Neural cell (in vitro differentiated cells): ENCODE measurements around the gene CREB3L2. TPM values are rescaled to one million over a fixed set of nuclear protein-coding genes. Genes with fewer than 3 reads are reported as not detected.

ENCODE experiments used
- H2AFZ ChIP-seq: fragments of 200-600, 300-800 bp; sonication (generic), shearing (Covaris generic); 2 replicates; pipeline ENCODE4 v1.6.0; 2014; ENCODE audit warnings: low read depth, mild to moderate bottlenecking, antibody characterized with exemption, low read length, moderate library complexity
- H3F3A ChIP-seq: fragments of 200-600 bp; shearing (Covaris generic); 2 replicates; pipeline ENCODE4 v1.6.1; 2016; ENCODE audit warnings: mild to moderate bottlenecking, moderate library complexity, mixed read lengths, antibody characterized with exemption, low read length; ENCODE audit not compliant: insufficient read depth, poor library complexity, severe bottlenecking
- H3K27ac ChIP-seq: fragments of 200-600, 300-800 bp; sonication (generic), shearing (Covaris generic); 2 replicates; pipeline ENCODE4 v1.5.1; 2014; ENCODE audit warnings: mild to moderate bottlenecking, low read length, moderate library complexity
- H3K27me3 ChIP-seq: fragments of 300-800, 200-600 bp; sonication (generic), shearing (Covaris generic); 2 replicates; pipeline ENCODE4 v1.6.0; 2014; ENCODE audit warnings: mild to moderate bottlenecking, low read depth, low read length, moderate library complexity; ENCODE audit not compliant: insufficient read depth
- H3K36me3 ChIP-seq: fragments of 300-800, 200-600 bp; sonication (generic), shearing (Covaris generic); 2 replicates; pipeline ENCODE4 v1.5.1; 2014; ENCODE audit warnings: mild to moderate bottlenecking, antibody characterized with exemption, low read length, moderate library complexity; ENCODE audit not compliant: insufficient read depth
- H3K4me2 ChIP-seq: fragments of 300-800, 200-600 bp; sonication (generic), shearing (Covaris generic); 2 replicates; pipeline ENCODE4 v1.6.0; 2014; ENCODE audit warnings: mild to moderate bottlenecking, low read length
- H3K4me3 ChIP-seq: fragments of 300-800, 200-600 bp; sonication (generic), shearing (Covaris generic); 2 replicates; pipeline ENCODE4 v1.5.1; 2014; ENCODE audit warnings: mild to moderate bottlenecking, low read length, moderate library complexity
- H3K79me2 ChIP-seq: fragments of 200-600 bp; shearing (Covaris generic); replicated peaks from 2 replicates; pipeline ENCODE4 v1.6.0; 2014; ENCODE audit warnings: mild to moderate bottlenecking, low read length, moderate library complexity; ENCODE audit not compliant: insufficient read depth
- H3K9ac ChIP-seq: fragments of 300-800, 200-600 bp; sonication (generic), shearing (Covaris generic); 2 replicates; pipeline ENCODE4 v1.6.1; 2016; ENCODE audit warnings: mild to moderate bottlenecking, low read length, mixed read lengths
- H3K9me2 ChIP-seq: fragments of 200-600 bp; shearing (Covaris generic); 2 replicates; pipeline ENCODE4 v1.6.1; 2016; ENCODE audit warnings: mild to moderate bottlenecking, low read length, mixed read lengths; ENCODE audit not compliant: insufficient read depth
- H3K9me3 ChIP-seq: fragments of 200-600, 300-800 bp; sonication (generic), shearing (Covaris generic); 2 replicates; pipeline ENCODE4 v1.6.1; 2016; ENCODE audit warnings: mild to moderate bottlenecking, mixed run types, low read length, moderate library complexity, mixed read lengths
- H4K20me1 ChIP-seq: fragments of 200-600 bp; shearing (Covaris generic); 2 replicates; pipeline ENCODE4 v1.6.1; 2016; ENCODE audit warnings: mild to moderate bottlenecking, mixed run types; ENCODE audit not compliant: insufficient read depth
- CTCF ChIP-seq: fragments of 450-650 bp; IDR thresholded peaks from 2 replicates; pipeline ENCODE4 v1.5.1; 2014; ENCODE audit warnings: antibody characterized with exemption, mild to moderate bottlenecking, moderate library complexity; ENCODE audit not compliant: poor library complexity, severe bottlenecking
- EP300 ChIP-seq: fragments of 450-650 bp; conservative IDR thresholded peaks from 2 replicates; pipeline ENCODE4 v1.6.1; 2014; ENCODE audit warnings: antibody characterized with exemption, mild to moderate bottlenecking, moderate library complexity; ENCODE audit not compliant: poor library complexity, severe bottlenecking
- EZH2 ChIP-seq: fragments of 200-600, 300-800 bp; shearing (Covaris generic), sonication (generic); IDR thresholded peaks from 2 replicates; pipeline ENCODE4 v1.6.1; 2014; ENCODE audit warnings: antibody characterized with exemption, low read length, borderline replicate concordance, mild to moderate bottlenecking; ENCODE audit not compliant: insufficient read depth, poor library complexity, severe bottlenecking
- MXI1 ChIP-seq: fragments of 450-650 bp; conservative IDR thresholded peaks from 2 replicates; pipeline ENCODE4 v1.6.1; 2014; ENCODE audit warnings: antibody characterized with exemption, mild to moderate bottlenecking; ENCODE audit not compliant: poor library complexity, severe bottlenecking
- POLR2AphosphoS5 ChIP-seq: IDR thresholded peaks from 2 replicates; pipeline ENCODE4 v1.6.1; 2012
- SMC3 ChIP-seq: fragments of 450-650 bp; conservative IDR thresholded peaks from 2 replicates; pipeline ENCODE4 v1.6.1; 2014; ENCODE audit warnings: antibody characterized with exemption, mild to moderate bottlenecking, moderate library complexity; ENCODE audit not compliant: poor library complexity
- TAF1 ChIP-seq: IDR thresholded peaks from 2 replicates; pipeline ENCODE4 v1.6.1; 2012; ENCODE audit warnings: low read depth
- polyA plus RNA-seq: library from polyadenylated mRNA; depleted of rRNA; stranded (reverse); fragments of >200 nt; gene quantifications from 2 replicates; pipeline ENCODE4 v1.2.3, GENCODE V29; 2014
- TF ChIP-seq, protein P1 (sequence below): IDR thresholded peaks from 2 replicates; pipeline ENCODE4 v1.6.1; 2012; ENCODE audit warnings: borderline replicate concordance

CREB3L2 gene
- polyA plus RNA-seq, 1 donor from 2014 or later, result 1.5 TPM

DNA sequence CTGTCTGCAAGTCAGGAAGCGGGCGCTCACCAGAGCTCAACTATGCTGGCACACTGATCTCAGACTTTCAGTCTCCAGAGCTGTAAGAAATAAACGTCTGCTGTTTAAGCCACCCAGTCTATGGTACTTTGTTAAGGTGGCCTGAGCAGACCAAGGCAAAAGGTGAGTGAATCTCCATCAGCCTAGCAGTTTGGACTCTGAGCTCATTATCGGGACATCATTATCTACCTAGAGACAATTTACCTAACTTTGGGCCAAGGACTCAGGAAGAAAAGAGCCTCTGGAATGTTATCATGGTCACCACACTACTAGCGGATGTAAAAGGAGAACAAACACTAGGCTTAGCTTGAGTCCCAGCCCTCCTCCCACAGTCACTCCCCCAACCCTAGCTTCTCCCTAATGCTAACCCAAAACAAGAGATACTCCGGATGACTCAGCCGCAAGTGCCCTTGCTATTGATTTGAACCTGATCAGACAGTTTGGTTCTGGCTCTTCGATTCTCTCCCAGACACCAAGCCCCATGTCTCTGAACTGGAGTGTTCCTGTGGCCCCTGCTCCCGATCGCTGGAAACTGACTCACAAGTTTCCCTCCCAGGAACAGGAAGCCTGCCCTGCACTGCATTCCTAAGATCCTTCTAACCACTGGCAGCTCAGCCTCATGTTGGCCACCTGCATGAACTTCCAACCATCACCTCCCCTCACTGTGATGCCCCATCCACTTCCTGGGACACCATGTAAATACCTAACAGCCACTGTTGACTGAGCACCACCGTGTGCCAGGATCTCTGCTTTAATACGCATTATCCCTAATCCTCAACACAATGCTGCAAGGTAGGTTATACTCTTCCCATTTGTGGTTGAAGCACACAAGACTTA is 34.5 kb downstream of the CREB3L2 start:
- Histone ChIP-seq H4K20me1 (no peaks in the 10 kb centered on the region), H3K9me3 (no peaks in the 10 kb centered on the region), H3K79me2 (no peaks in the 10 kb centered on the region), H3F3A (no peaks in the 10 kb centered on the region), H3K4me3 (no peak overlapping the region), H3K9me2 (no peaks in the 10 kb centered on the region), H3K4me2 (no peak overlapping the region), H3K27ac (no peak overlapping the region), H3K36me3 (no peaks in the 10 kb centered on the region), H2AFZ (no peak overlapping the region), H3K27me3 (no peaks in the 10 kb centered on the region), H3K9ac (no peak overlapping the region)
- TF ChIP-seq EP300 (no peak), POLR2AphosphoS5 (no peak), TAF1 (no peak), EZH2 (no peak), MXI1 (no peak), CTCF (no peak), SMC3 (no peak)
- TF ChIP-seq, protein P1, sequence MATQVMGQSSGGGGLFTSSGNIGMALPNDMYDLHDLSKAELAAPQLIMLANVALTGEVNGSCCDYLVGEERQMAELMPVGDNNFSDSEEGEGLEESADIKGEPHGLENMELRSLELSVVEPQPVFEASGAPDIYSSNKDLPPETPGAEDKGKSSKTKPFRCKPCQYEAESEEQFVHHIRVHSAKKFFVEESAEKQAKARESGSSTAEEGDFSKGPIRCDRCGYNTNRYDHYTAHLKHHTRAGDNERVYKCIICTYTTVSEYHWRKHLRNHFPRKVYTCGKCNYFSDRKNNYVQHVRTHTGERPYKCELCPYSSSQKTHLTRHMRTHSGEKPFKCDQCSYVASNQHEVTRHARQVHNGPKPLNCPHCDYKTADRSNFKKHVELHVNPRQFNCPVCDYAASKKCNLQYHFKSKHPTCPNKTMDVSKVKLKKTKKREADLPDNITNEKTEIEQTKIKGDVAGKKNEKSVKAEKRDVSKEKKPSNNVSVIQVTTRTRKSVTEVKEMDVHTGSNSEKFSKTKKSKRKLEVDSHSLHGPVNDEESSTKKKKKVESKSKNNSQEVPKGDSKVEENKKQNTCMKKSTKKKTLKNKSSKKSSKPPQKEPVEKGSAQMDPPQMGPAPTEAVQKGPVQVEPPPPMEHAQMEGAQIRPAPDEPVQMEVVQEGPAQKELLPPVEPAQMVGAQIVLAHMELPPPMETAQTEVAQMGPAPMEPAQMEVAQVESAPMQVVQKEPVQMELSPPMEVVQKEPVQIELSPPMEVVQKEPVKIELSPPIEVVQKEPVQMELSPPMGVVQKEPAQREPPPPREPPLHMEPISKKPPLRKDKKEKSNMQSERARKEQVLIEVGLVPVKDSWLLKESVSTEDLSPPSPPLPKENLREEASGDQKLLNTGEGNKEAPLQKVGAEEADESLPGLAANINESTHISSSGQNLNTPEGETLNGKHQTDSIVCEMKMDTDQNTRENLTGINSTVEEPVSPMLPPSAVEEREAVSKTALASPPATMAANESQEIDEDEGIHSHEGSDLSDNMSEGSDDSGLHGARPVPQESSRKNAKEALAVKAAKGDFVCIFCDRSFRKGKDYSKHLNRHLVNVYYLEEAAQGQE, result no peak

- no peak for TF ChIP-seq EZH2
- TF ChIP-seq TAF1, result no peak
- TF ChIP-seq POLR2AphosphoS5, result no peak
- H3K27ac ChIP-seq, result no peak overlapping the region
- H3K4me2 ChIP-seq, result no peak overlapping the region
- H3K9me3 ChIP-seq, result no peaks in the 10 kb centered on the region
- H3K36me3 ChIP-seq, result no peaks in the 10 kb centered on the region
- H3K79me2 ChIP-seq, result no peaks in the 10 kb centered on the region
- H3K4me3 ChIP-seq, result no peak overlapping the region
- no peaks in the 10 kb centered on the region for H4K20me1 ChIP-seq
- no peaks in the 10 kb centered on the region for H3K27me3 ChIP-seq
- no peaks in the 10 kb centered on the region for H3F3A ChIP-seq
- no peak overlapping the region for H3K9ac ChIP-seq
- no peak overlapping the region for H2AFZ ChIP-seq
- no peaks in the 10 kb centered on the region for H3K9me2 ChIP-seq
Observed at GRCh38 chr7:137966641-137967142, 35.2 kb downstream of the CREB3L2 start.
